Measurements from ENCODE around the gene TBC1D10A. TPM values are rescaled to one million over a fixed set of nuclear protein-coding genes. Genes with fewer than 3 reads are reported as not detected.

Gene TBC1D10A
- total RNA-seq, 1 experiment from 2014 or later: 8.4 TPM

- H3K9ac ChIP-seq (ENCODE audit: extremely low read depth, insufficient read length, low read length): no peak overlapping the region
- H3K18ac ChIP-seq (ENCODE audit: insufficient read length, low read depth, low read length): no peak overlapping the region
- H2BK5ac ChIP-seq (ENCODE audit: insufficient read length, low read length): no peak overlapping the region
- H4K91ac ChIP-seq (ENCODE audit: insufficient read length, low read depth, low read length): no peak overlapping the region
- H3K4me2 ChIP-seq (ENCODE audit: insufficient read depth, insufficient read length, low read length): no peak overlapping the region
- H3K79me1 ChIP-seq (ENCODE audit: insufficient read depth, low read depth, low read length, poor library complexity, severe bottlenecking): no peaks in the 10 kb centered on the region
- no peak overlapping the region for H2AFZ ChIP-seq (ENCODE audit: low read length)
- no peak overlapping the region for H3K14ac ChIP-seq (ENCODE audit: insufficient read depth, low read length)
- no peak overlapping the region for H4K8ac ChIP-seq (replicated peaks; ENCODE audit: insufficient read length, low read depth, low read length)
- H3K23ac ChIP-seq (ENCODE audit: insufficient read length, low read depth, low read length): no peak overlapping the region
- Mint-ChIP-seq H3K4me3 (no peak overlapping the region), H3K9me3 (no peaks in the 10 kb centered on the region), H3K36me3 (ENCODE audit: insufficient read depth in 1 of 3, low read depth in 3 of 3) (peaks cover 0 to 2% (median 0%) of the 10 kb centered on the region in 3 experiments; a peak in 1 of 7 replicates), H3K27me3 (ENCODE audit: low read depth) (no peaks in the 10 kb centered on the region), H3K4me1 (peaks cover 5 to 16% of the 10 kb centered on the region in 2 experiments), H3K27ac (no peak overlapping the region)
- no peaks in the 10 kb centered on the region for H3K79me2 ChIP-seq (ENCODE audit: insufficient read depth, low read length)
- H3K4me1 ChIP-seq (ENCODE audit: insufficient read depth, low read length): no peaks in the 10 kb centered on the region; the same call in 1 of the 2 replicates
- H4K20me1 ChIP-seq (ENCODE audit: control insufficient read depth, insufficient read depth, insufficient read length): no peaks in the 10 kb centered on the region
- H3K27ac ChIP-seq (ENCODE audit: insufficient read length, low read depth, low read length): no peak overlapping the region
- H3K27me3 ChIP-seq (ENCODE audit: insufficient read depth, low read length): no peaks in the 10 kb centered on the region
- no peak overlapping the region for H3T11ph ChIP-seq (ENCODE audit: low read length)
- DNase-seq: no peak
- TF ChIP-seq CTCF (conservative IDR thresholded peaks at IDR 0.05): no peak
- no peak overlapping the region for H2BK120ac ChIP-seq (ENCODE audit: low read depth, low read length, poor library complexity, severe bottlenecking)
- peaks cover 8% of the 10 kb centered on the region for H3K23me2 ChIP-seq (ENCODE audit: insufficient read length, low read depth, low read length, poor library complexity, severe bottlenecking)
- no CpG with 5 or more reads among the region's 5 CpGs for WGBS (ENCODE audit: extremely low coverage, insufficient read length, low lambda C conversion rate)
- no peak overlapping the region; the same call in 1 of the 2 replicates for H2BK15ac ChIP-seq (ENCODE audit: low read depth, low read length)
- no peak overlapping the region for H3K4ac ChIP-seq (ENCODE audit: low read depth, low read length)
- no peaks in the 10 kb centered on the region for H3K9me3 ChIP-seq (ENCODE audit: control insufficient read depth, low read depth, low read length)
- H2AK5ac ChIP-seq (ENCODE audit: insufficient read length, low read length): no peak overlapping the region
- no peak overlapping the region for H4K5ac ChIP-seq (ENCODE audit: insufficient read length, low read depth, low read length)
- H3K56ac ChIP-seq (ENCODE audit: insufficient read length, low read depth, low read length): no peak overlapping the region
- H2BK12ac ChIP-seq (ENCODE audit: insufficient read length, low read depth, low read length): no peak overlapping the region
- H2BK20ac ChIP-seq (ENCODE audit: low read depth, low read length, poor library complexity, severe bottlenecking): no peak overlapping the region
These were observed 40.4 kb downstream of the TBC1D10A start for GRCh38 chr22:30286331-30286730.

Measured in H9 (cell line).